Body of pancreas (tissue), 4 donors: Measurements from ENCODE around the gene SRI.

ENCODE experiments used
- POLR2A ChIP-seq, 3 donors: fragments of 450-650 bp; IDR thresholded peaks; one replicate each; pipeline ENCODE4 v1.6.1; 2016; ENCODE audit warnings: antibody characterized with exemption in 3 of 3, mild to moderate bottlenecking in 2 of 3
- TF ChIP-seq, protein P1 (sequence below), 7 experiments: fragments of 450-650 bp in 4 of 7; fragments of 200-600 bp in 3 of 7; sonication (generic) in 3 of 7; IDR thresholded peaks; one replicate each; pipeline ENCODE4 v1.5.1; 2016 to 2019; ENCODE audit warnings: antibody characterized with exemption in 7 of 7

DNA sequence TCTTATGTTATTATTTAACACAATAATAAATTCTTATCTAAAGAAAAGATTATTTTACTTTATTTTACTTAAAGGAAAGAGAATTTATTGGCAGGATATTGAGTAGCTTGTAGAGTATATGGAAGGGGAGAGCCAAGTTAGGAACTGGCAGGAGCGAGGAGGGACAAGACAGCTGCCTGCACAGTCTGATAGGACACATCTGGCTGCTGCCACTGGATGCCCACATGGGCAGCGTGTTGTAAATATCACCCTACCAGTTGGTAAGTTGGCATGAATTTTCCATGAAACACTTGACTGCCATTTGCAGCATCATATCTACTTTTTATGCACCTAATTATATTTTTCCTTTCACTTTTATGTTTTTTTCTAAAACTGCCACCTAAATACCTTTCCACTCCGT is 19.6 kb downstream of the SRI start:
- no peak for TF ChIP-seq POLR2A (IDR thresholded peaks at IDR 0.05)
- TF ChIP-seq, protein P1, sequence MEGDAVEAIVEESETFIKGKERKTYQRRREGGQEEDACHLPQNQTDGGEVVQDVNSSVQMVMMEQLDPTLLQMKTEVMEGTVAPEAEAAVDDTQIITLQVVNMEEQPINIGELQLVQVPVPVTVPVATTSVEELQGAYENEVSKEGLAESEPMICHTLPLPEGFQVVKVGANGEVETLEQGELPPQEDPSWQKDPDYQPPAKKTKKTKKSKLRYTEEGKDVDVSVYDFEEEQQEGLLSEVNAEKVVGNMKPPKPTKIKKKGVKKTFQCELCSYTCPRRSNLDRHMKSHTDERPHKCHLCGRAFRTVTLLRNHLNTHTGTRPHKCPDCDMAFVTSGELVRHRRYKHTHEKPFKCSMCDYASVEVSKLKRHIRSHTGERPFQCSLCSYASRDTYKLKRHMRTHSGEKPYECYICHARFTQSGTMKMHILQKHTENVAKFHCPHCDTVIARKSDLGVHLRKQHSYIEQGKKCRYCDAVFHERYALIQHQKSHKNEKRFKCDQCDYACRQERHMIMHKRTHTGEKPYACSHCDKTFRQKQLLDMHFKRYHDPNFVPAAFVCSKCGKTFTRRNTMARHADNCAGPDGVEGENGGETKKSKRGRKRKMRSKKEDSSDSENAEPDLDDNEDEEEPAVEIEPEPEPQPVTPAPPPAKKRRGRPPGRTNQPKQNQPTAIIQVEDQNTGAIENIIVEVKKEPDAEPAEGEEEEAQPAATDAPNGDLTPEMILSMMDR (IDR thresholded peaks at IDR 0.05), result no peak
